Suppressor macrophage (primary cell): ENCODE data around the gene NINJ2.
A peak's percentile ranks its signal among the peaks of the same experiment; 100 is the strongest.

ENCODE experiments used
- DNase-seq, 4 experiments: peaks; one replicate each; pipeline ENCODE4 v3.0.0-alpha.2; 2020 to 2022

The NINJ2 gene

DNA sequence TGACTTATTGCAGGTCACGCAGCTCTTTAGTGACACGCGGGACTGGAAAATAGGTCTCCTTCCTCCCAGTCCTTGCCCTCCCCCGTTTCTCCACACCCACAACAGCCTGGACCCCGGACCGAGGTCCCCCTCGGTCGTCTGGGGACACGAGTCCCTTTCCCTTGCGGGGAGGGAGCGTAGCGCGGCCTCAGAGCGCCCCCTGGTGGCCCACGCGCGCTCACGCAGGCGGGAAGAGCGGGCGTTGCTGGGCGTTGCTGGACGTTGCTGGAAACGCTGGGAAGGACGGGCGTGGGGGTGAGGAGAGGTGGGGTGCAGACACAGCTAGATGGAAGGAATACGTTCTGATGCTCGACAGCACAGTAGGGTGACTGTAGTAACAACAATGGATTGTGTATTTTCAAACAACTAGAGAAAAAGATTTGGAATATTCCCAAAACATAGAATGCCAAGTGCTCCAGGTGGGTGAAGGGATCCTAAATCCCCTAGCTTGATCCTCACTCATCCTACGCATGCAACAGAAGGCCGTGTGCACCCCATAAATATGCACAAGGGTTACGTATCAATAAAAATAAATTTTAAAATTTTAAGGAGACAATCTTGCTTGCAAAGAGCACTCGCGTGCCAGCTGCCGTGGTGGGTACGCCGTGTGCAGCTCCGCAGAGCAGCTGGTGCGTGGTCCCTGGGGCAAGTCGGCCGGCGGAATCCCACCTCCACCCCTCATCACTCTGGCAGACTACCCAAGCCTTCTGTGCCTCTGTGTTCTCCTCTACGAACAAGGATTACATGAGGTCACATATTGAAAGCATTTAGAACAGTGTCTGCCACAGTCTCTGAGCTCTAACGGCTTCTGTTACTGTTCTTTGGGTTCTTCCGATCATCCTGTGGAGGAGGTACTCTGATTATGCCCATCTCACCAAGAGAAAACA, 116.1 kb downstream of the NINJ2 start:
- peak; percentile 69 to 86 (median 82) for DNase-seq

DNA sequence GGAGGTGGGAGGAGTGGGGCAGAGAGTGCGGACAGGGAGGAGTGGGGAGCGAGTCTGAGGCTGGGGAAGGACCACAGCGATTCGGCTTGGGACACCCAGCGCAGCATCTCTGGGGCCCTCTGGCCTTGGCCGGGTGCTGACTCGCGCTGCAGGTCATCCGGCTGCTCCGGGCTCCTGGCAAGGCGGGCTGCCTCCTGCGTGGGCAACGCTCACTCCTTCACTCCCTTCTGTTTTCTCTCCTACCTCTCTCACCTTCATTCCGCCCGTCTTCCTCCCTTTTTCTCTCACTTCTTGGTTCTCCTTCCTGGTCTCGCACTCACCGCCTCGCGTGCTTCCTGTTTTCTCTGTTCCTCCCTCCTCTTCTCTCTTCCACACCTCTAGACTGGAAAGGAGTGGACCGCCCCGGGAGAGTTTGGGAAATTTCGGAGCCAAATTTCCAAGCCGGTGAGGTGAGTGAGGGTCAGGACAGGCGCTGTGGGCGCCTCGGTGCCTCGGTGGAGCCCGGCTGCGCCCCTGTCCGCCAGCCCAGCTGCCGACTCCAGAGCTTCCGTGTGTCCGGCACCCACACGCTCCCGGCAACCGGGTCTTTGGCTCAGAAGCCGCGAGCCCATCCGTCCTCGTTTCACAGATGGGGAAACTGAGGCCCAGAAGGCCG, 116.9 kb downstream of the NINJ2 start:
- peak; percentile 26 to 54 (median 44) for DNase-seq

DNA sequence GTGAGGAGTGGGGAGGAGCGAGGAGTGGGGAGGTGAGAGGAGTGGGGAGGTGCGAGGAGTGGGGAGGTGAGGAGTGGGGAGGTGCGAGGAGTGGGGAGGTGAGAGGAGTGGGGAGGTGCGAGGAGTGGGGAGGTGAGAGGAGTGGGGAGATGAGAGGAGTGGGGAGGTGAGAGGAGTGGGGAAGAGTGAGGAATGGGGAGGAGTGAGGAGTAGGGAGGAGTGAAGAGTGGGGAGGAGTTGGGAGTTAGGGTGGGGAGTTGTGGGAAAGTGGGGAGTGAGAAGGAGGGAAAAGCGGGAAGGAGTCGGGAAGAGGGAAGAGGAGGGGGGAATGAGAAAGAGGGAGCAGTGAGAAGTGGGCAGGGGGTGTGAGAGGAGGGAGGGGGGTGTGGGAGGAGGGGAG, 117.4 kb downstream of the NINJ2 start:
- DNase-seq: no peak

DNA sequence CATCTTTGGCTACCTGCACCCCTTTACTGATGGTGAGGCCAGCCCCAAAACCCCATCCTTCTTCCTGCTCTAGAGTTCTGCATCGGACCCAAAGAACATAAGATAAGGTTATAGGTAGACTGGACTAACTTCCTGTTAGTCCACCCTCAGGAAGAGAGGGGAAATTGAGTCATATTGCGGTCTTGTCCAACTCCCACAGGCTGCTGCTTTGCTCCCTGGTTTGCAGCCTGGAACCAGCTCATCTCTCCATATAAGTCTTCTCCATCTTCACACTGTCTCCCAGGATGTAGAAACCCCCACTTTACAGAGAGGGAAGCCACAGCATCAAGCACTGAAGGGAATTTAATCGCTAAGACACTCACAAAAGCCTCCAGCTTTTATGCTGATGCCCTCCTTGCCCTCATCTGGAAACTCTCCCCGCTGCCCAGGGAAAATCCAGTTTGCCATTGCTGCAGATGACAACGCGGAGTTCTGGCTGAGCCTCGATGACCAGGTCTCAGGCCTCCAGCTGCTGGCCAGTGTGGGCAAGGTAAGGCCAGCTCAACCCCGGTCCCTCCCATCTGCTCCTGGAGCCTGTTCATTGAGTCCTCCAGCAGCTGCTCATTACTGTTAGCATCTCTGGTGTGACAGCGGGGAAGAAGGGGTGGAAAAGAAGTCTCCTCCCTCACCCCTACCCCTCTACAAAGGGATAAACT, 118.2 kb downstream of the NINJ2 start:
- no peak for DNase-seq

DNA sequence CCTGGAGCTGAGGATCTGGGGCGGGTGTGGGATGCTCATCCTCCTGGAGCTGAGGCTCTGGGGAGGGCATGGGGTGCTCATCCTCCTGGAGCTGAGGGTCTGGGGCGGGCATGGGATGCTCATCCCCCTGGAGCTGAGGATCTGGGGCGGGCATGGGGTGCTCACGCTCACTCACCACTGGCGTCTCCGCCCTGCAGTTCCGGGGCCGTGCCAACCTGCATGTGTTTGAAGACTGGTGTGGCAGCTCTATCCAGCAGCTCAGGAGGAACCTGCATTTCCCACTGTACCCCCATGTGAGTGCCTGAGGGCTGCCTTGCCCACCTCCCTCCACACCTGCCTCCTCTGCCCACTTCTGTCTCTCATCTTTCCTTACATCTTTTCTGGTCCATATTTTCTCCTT, 119.1 kb downstream of the NINJ2 start:
- DNase-seq: no peak

DNA sequence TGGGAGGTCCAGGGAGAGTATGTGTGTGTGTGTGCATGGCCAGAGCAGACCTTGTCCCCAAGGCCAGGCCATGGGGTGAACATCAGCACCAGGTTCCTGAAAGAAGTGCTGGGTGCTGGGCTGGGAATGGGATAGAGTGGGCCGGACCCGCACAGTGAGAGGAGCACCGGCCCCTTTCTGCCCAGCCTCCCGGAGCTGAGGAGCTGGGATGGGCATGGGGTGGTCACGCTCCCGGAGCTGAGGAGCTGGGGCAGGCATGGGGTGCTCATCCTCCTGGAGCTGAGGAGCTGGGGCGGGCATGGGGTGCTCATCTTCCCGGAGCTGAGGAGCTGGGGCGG, 120.2 kb downstream of the NINJ2 start:
- no peak for DNase-seq

DNA sequence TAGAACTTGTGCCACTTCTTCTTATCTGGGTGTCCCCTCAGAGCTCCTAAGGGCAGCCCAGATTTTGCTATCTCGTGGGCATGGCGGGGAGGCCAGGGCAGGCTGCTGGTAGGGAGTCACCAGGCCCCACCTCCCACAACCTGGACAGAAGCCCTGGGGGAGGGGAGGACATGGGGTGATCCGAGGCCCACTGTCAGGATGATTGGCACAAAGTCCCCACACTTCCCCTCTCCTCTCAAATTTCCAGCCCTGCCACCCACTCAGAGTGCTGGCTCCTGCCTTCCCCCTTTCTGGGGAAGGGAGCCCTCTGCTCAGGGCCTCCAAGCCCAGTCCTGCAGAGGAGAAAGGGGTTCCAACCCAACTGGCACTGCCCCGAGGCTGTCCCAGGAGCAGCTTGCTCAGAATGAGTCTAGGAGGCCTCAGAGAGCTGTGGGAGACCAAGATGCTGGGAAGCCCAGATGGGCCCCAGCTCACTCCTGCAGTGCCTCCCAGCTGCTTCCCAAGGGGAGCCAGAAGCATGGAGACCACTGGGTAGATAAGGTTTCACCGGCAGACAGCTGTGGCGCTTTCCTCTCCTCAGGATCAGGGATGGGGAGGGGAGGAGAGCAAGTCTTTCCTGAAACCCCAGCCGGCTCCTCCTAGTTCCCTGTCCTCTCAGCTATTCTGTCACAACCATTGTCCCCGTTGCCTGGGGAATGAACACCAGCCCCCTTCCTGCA, 120.7 kb downstream of the NINJ2 start:
- DNase-seq: no peak

DNA sequence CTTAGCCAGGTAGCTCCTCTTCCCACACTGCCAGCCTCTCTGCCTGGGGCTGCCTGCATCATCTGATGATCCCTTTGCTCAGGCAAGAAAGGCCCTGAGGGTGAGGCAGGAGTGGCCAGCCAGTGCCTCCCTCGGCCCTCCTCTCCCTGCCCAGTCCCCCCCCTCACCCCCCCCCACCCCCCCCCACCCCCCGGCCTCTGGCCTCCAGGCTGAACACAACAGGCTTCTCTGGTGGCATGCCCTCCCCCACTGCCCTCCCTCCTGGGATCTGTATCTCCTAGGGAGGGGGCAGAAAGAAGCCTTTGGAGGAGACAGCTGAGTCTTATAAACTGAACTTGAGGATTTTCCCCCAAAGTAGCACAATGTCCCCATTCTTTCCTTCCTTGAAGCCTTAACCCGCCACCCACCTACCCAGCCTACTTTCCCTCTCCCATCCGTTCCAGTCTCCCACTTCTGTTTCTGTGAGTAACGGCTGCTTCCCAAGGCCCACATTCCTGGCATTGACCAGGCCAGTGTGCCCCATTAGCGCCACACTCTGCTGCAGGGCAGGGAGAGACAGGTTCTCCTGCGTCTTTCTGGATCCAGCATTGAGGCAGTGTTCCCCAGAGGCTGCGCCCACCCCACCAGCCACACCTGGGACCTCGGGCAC, 121.4 kb downstream of the NINJ2 start:
- DNase-seq: no peak

DNA sequence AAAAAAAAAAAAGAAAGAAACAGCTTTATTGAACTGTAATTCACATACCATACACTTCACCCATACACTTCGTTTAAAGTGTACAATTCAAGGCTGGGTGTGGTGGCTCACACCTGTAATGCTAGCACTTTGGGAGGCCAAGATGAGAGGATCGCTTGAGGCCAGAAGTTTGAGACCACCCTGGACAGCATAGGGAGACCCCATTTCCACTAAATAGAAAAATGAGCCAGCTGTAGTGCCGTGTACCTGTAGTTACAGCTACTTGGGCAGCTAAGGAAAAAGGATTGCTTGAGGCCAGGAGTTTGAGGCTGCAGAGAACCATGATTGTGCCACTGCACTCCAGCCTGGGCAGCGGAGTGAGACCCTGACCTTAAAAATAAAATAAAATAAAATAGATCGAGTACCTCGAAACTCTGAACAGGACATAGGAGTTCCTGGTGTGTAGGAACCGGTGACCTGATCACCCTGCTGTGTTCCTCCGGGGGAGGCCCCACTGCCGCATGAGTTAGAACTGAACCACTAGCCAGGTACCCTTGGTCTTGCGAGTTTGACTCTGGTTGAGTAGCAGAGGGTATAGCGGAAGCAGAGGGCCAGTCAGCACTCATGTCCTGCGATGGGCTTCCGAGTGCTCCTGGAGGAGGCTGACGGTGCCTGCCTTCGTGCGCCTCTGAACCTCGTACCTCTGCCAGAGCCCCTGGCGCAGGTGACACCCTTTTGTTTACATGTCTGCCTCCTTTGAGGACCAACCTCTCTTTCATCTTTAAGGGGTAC, 123.5 kb downstream of the NINJ2 start:
- no peak for DNase-seq

DNA sequence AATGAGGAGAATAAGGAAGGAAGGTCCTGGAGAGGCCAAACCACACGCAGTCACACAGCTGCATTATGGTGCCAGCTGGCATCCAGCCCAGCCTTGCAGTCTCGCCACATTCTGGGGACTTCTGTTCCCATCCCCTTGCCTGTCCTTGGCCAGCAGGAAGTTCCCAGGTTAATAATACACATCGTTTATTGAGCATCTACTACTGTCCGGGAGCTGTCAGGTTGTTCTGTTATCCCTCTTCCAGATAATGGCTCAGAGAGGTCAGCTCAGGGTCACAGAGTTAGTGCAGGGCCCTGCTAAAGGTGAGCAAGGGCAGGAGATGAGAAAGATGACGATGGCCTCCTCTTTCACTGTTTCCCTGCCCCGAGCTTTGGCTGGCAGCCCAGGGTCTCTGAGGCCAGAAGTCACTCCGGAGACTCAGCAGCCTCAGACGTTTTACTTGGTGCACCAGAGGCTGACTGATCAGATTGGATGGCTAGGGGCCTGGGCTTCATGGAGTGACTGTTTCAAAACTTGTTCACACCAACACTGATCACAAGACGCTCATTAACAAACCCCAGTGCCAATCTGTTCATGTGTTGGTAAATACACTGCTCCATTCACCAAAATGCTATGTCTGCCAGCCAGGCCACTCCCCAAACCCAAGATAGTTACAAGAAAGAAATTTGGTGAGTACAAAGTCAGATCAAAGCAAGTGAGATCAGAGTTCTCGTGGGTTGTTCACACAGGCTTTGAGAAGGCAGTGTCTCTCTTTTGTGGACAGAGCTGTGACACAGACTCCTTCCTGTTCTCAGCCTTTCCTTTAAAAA, 124.3 kb downstream of the NINJ2 start:
- peak; percentile 80 to 86 (median 83) for DNase-seq

DNA sequence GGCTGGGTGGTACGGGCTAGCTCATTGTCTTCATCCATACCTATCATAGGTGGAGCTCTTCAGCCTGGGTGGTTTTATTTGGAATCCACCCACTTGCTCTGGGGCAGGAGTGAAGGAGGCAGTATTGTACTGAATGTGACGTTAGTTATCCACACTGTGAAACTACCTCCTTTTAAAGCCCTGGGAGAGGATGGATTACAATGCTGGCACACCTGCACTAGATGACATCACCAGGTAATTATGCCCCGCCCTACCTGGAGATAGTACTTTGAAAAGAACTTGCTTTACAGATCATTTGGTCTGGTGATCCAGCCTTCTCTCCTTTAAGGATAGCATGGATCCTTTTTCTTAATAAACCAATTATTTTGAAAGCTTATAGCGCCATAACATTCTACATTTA, 125.5 kb downstream of the NINJ2 start:
- DNase-seq: no peak

DNA sequence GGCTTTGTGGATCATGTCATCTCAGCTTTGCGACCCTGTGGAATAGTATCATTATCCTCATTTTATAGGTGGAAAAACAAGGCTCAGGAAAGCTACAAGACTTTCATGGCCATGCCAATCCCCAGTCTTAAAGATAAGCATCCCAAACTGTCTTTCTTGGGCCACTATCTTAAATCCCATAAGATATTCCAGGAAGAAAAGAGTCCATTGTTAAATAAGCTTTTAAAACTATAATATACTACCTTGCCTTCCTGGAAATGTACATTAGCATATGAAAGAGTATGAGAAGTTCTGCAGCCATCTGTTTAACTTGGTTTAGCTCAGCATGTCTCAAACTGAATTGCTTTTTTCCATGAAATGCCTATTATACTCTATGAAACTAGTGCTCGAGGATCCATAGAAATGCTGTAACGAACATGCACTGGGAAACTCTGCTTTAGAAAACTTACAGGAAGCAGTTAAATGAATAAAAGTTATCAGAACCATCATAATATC, 126.4 kb downstream of the NINJ2 start:
- DNase-seq: no peak

DNA sequence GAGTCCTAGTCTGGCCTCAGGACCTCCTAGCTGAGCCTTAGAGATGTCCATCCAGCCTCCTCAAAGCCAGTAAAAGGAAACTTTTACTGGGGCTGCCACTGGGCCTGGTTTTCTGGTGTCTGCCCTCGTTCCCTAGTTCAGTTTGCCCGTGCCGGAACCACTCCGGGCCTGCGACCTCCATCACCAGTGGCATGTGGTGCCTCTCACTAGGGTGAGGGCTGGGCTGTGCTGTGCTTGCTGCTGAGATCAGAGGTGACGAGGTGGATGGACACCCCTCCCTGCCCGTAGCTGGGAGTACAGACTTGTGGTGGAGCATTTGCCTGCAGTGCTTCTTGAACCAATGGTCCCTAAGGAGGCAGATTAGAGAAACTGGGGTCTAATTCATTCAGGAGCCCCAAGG, 127.8 kb downstream of the NINJ2 start:
- no peak for DNase-seq

DNA sequence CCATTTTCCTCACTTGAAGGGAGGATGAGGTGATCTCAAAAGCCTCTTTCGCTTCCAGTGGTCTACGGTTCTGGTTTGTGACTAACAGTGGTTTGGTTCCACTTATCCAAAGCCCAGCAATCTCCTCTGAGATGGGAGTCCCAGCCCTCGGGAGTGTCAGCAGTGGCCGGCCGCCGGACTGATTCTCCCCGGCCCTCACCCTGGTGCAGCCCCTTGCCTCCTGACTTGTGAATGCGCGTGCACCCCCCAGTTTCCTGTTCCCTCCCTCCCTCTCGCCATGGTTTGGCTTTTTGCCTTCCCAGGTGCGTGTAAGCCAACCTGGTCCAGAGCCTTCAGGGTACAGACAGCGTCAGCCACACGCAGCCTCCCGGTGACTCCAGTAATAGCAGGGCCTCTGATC, 129.0 kb downstream of the NINJ2 start:
- no peak for DNase-seq

DNA sequence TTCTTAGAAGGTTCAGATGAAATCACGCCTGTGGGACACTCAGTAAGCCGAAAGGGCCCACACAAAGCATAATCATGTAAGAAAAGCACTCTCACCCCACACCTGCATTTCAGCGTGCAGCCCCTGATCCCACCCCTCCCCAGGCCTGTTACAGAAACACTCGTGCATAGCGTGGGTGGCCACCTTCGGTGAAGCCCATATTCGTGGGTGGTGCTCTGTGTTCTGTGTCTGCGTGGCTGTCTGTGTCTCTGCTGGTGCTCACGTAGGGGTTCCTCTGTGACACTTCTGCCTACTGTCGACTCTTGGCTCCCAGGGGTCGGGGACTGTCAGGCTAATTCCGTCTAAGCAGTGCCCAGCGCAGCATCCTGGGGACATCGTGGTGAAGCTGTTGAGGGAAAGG, 129.5 kb downstream of the NINJ2 start:
- no peak for DNase-seq

DNA sequence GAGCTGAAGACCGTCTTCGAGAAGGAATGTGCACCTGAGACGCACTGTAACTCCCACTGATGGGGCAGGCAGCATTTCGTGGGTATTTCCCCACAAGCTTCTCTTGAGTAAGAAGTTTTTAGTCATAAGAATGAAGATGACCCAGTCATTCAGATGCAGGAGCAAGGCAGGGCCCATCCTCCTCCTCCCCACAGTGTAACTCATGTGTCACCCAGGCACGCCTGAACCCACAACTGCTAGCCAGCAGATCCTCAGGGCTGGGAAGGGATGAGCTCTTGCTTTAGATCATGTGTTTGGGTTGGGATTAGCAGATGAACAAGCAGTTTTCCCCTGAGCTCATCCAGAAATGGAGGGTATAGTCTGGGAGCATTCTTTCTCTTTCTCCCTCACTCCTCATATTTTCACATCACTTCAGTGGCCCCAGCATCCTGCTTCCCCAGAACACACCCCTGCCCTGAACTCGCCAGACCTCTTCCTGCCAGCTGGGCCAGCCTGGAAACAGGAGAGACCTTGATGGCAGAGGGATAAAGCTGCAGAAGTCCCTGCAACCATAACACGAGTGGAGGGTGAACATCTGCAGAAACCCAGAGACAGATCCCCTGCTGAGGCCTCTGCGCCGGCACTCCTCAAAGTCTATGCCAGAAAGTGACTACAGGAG, 130.2 kb downstream of the NINJ2 start:
- DNase-seq: peak in 3 of 4 experiments; percentile 17 to 52 (median 31)

DNA sequence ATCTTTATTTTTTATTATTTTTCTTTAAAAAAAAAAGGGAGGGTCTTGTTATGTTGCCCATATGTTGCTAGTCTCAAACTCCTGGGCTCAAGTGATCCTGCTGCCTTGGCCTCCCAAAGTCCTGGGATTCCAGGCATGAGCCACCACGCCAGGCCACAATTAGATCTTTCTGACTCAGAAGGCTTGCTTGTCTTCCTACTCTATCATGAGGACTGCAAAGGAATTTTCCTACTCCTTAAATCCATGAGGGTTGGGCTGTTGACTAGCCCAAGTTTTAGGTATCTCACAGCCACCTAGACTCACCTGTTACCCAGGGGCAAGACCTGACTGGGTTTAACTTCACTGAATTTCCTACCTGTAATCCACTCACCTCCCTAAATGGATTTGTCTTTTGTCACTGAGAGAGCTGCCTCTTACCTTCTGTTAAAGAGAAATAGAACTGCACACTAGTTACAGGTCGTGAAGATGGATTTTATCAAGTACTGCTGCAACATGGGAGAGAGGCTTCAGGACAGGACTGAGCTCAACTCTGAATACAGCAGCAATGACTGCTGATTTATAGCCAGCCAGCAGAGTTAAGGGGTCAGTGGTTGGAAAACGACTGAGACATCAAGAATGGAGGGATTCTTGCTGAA, 131.2 kb downstream of the NINJ2 start:
- DNase-seq: no peak

DNA sequence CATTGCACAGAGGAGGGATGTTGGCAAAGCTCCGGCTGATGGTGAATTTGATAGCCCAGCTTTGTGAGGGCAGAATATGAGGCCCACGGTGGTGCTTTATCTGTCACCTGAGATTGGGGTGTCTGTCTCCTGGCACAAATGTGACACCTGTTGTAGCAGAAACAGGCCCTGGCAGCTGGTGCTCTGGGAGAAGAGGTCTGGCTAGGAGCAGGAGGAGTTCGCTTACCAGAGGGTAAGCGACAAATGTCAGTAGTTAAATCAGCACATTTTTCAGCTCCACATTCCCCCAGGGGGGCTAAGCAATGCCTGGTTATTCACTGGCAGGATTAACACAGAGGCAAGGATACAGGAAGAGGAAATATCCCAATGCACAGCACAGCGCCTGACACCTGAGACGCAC, 132.4 kb downstream of the NINJ2 start:
- no peak for DNase-seq

DNA sequence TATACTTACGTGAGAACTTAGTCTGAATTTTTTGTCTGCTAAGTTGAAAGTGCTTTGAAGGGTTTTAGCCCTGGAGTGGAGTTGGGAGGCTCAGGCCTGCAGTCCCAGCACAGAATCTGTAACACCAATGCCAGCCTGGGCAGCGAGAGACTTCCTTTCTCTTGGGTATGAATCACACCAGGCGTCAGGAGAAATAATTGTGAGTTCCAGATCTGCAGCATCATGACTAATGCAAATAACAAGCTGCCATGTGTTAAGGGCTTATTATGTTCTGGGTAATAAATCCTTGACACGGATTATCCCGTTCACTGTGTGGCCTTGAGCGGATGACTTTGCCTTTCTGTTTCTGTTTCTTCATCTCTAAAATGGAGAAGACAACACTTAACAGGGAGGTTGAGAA, 132.9 kb downstream of the NINJ2 start:
- peak in 1 of 4 experiments; percentile 23 for DNase-seq
